OCI-LY1 (cell line): ENCODE results near the gene N4BP3.

Experiments
- CTCF ChIP-seq: fragments of 200-600 bp; sonication (generic), shearing (Covaris generic); IDR thresholded peaks from 2 replicates; pipeline ENCODE4 v1.5.1; 2017; ENCODE audit warnings: mild to moderate bottlenecking, antibody characterized with exemption, low read length, moderate library complexity, mixed read lengths
- EZH2 ChIP-seq: fragments of 200-600 bp; sonication (generic), shearing (Covaris generic); IDR thresholded peaks from 2 replicates; pipeline ENCODE4 v1.8.0; 2017; ENCODE audit warnings: borderline replicate concordance, mixed run types, mild to moderate bottlenecking, antibody characterized with exemption, low read length, moderate library complexity, mixed read lengths

DNA sequence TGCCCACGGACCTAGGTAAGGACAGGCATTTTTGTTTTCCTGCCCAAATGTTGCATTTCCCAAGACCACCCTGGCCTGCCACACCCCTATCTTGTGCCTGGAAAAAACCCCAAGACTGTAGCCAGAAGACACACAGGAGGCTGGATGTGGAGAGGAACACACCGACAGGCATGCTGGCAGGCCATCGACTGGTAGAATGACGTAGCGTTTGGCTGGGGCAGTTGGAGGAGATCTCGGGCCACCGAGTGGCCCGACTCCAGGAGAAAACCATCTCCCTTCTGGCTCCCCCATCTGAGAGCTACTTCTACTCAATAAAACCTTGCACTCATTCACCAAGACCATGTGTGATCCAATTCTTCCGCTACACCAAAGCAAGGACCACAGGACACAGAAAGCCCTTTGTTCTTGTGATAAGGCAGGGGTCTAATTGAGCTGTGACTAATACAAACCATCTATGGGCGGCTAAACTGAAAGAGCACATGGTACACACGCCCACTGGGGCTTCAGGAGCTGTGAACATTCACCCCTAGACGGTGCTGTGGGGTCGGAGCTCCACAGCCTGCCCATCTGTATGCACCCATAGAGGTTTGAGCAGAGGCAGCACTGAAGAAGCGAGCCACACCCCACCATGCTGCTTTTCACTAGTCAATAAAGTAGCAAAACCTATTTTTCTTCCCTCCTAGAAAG is 38.9 kb upstream of the N4BP3 start:
- peak; percentile 37 for TF ChIP-seq CTCF
- no peak for TF ChIP-seq EZH2
